ENCODE data around the gene SLCO4A1. TPM values are rescaled to one million over a fixed set of nuclear protein-coding genes. Genes with fewer than 3 reads are reported as not detected.
A peak's percentile ranks its signal among the peaks of the same experiment; 100 is the strongest.

The SLCO4A1 gene
- total RNA-seq, 1 experiment from 2014 or later: 91.6 TPM

DNA sequence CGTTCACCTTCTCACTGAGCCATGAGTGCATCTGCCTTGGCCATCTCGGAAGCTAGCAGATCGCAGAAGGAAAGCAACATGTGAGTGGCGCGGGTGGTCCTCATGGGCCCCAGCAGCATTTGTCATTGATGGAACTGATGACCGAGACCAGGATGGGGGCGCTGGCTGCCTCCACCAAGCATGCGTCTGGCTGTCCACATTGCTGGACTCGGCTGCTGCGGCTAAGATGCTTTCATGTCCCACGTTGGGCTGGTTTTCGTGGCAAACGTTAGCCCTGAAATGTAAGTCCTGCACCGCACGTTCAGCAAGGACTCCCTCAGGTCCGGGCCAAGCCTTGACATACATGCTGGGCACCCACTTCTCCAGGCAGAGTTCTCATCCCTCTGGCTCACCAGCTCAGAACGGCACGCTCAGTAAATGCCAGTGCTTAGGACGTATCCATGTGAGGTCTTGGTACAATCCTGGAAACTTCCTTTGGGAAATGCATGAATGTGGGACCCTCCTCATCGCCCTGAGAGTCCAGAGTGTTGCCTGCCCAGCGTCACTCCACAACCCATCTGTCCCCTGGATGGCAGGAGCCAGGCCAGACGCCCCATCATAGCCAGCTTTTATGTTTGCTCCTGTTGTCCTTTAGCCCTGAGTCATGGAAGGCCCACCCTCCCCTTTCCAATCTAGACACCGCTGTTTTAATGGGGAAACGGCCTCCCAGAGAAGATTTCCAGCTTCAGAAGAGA is 8.4 kb downstream of the SLCO4A1 start:
- no peak for DNase-seq (ENCODE audit: extremely low read depth, low read depth)

DNA sequence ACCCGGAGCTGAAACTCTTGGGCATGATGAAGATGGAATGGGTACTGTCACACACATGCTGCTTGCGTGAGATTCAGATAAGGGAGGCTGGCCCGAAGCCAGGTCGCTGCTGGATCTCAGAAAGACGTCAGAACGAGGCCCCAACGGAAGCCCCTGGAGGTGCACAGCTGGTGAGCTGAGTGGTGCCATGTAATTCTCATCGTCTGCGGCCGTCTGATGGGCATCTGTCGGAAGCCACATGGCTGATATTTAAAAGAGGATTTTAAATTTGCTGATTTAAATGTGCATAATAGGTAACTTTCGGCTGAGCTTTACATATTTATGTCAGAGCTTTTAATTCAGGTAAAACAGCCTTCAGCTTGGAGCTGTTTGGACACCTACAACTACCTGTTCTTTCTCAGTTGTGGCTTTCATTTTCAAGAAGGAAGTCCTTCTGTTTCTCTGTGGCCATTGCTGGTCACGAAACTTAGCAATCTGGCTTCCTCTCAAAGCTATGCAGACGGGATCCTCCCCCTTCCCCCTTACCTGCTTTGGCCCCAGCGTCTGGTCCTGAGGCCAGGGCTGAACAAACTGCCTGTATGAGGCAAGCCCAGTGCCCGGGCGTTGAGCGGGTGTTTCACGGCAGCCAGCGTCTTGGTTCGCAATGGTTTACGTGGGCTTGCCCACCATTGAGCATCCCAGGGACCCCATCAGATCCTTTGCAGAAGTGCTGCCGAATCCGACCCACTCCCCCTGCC is 9.2 kb downstream of the SLCO4A1 start:
- peak; percentile 83 for DNase-seq (ENCODE audit: extremely low read depth, low read depth)

DNA sequence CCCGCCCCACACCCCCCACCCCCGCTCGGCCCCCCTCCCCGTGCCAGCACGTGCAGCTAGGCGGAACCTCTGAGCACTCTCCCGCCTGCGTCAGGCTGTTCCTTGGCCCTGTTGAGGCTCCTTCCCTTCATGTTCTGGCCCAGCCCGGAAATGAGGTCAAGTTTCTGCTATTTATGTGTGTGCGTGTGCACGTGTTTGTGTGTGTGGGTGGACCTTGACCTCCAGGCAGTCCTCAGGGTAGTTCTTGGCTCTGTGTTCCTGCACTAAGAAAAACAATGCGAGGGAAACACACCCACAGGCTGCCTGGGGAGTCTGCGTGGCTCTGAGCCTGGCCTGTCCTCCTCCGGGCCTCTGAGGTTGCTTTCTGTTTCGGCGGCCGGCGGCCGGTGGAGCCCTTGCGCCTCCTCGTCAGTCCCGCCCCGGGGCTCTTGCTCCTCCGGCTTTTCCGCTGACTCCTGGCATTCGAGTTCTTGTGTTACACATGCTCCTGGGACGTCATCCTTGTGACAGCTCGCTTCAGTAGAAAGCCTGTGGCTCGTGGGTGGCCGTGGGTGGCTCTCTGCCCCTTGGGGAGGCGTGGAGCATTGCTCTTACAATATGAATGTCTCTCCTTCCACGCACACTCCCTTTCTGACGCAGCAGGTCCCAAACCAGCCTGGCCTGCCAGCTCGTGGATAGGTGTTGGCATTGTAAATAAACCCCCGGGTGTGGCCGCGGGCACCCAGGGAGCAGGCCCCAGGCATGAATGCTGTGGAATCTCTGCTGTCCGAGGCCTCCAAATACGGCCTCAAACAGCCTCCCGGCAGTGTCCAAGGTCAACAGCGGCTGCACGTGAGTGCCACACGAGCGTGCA is 10.0 kb downstream of the SLCO4A1 start:
- DNase-seq (ENCODE audit: extremely low read depth, low read depth): peak; percentile 94

DNA sequence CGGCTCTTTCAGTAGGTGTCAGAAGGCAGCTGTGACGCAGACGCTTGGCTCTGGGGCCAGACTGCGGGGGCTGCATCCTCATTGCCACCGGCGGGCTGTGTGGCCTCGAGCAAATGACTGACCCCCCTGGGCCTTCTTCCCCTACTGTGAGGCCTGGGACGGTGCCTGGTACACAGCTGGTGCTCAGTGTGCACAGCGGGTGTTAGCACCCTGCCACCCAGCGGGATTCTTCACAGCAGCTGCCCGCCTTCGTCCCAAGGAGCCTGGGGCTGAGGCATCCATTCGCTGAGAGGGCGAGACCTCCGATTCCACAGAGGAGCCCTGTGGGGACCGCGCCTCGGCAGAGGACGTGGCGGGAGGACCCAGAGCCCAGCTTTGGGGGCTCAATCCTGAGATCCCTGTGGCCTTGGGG is 10.6 kb downstream of the SLCO4A1 start:
- no peak for DNase-seq (ENCODE audit: extremely low read depth, low read depth)

DNA sequence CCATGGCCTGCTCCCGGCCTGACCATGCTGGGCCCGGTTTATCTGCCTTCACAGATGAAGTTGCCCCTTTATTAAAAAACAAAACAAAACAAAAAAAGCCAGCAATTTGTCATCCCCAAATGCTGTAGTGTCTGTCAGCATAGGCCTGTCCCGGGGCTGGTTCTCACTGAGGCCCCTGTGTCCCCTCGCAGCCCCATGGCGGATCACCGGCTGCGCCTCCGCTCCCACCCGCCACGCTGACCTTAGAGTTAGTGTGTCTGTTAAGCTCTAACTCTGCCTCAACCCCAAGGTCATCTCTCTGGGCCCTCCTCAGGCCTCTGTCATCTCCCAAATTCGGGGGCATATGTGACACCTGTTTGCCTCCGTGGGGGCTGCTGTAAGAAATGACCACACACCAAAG is 11.1 kb downstream of the SLCO4A1 start:
- DNase-seq (ENCODE audit: extremely low read depth, low read depth): no peak

DNA sequence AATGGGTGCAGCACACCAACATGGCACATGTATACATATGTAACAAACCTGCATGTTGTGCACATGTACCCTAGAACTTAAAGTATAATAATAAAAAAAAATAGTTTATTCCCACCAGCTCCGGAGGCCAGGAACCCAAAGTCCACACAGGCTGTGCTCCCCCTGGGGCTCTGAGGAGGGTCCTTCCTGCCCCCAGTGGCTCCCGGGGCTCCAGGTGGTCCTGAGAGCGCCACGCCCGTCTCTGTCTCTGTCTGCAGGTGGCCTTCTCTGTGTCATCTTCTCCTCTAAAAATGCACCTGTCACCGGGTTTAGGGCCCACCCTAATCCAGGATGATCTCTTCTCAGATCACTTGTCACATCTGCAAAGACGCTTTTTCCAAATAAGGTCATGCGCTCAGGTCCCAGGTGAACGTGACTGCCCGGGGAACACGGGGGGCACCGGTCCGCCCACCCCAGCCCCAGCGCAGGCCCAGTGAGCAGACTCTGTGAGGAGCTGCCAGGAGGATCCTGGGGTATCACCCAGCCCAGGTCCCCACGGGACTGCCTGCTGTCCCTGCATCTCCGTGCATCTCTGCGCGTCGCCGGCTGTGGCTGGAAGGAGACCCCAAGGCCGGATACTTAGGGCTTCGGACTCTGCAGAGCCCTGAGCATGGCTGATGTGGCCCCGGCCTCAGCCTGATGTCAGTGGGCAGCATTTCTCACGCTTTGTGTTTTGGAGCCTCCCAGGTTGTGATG is 11.8 kb downstream of the SLCO4A1 start:
- DNase-seq (ENCODE audit: extremely low read depth, low read depth): no peak

DNA sequence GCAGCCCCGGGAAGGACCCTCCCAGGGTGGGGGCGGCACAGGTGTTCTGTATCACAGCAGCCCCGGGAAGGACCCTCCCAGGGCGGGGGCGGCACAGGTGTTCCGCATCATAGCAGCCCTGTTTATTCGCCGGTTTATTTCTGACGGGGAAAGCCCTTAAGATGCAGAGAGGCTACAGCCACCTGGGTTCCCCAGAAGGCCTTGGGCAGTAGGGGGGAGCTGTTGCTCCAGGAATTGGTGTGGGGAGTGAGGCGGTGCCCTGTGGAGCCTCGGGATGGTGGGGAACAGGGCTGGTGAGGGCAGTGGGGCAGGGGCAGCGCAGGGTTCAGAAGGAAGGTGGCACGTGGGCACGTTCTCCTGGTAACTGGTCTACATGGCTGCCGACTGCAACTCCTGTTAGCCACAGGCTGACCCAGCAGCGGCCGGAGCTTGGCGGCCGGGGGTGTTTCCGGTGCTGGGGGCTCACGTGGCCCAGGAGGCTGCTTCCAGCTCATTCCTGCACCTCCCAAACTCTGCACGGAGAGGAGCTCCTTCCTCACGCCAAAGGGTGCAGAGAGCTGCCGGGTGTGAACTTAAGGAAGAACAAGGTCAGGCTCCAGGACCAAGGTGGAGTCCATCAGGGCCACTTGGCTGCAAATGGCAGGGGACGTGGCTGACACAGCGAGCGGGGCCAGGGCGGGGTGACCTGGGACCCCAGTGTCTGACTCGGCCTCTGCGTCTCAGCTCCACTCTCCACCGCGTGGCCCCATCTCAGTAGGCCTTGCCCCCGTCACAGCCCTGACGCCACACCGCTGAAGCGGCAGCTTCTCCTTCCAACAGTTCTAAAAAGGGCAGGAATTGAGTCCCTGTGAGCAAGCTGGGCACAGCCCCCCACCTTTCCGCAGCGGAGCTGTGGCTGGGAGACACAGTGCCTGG is 13.2 kb downstream of the SLCO4A1 start:
- DNase-seq (ENCODE audit: extremely low read depth, low read depth): no peak

DNA sequence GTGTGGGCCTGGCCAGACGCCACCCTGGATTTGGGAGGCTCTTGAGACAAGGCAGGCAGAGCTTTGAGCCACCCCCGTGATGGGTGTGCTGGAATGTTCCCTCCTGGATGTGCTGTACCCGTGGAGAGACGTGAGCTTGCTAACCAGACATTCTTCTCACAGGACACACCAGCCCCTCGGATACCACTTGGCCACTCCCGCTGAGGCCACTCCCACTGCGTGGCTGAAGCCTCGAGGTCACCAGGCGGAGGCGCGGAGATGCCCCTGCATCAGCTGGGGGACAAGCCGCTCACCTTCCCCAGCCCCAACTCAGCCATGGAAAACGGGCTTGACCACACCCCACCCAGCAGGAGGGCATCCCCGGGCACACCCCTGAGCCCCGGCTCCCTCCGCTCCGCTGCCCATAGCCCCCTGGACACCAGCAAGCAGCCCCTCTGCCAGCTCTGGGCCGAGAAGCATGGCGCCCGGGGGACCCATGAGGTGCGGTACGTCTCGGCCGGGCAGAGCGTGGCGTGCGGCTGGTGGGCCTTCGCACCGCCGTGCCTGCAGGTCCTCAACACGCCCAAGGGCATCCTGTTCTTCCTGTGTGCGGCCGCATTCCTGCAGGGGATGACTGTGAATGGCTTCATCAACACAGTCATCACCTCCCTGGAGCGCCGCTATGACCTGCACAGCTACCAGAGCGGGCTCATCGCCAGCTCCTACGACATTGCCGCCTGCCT is 14.1 kb downstream of the SLCO4A1 start:
- DNase-seq (ENCODE audit: extremely low read depth, low read depth): no peak

DNA sequence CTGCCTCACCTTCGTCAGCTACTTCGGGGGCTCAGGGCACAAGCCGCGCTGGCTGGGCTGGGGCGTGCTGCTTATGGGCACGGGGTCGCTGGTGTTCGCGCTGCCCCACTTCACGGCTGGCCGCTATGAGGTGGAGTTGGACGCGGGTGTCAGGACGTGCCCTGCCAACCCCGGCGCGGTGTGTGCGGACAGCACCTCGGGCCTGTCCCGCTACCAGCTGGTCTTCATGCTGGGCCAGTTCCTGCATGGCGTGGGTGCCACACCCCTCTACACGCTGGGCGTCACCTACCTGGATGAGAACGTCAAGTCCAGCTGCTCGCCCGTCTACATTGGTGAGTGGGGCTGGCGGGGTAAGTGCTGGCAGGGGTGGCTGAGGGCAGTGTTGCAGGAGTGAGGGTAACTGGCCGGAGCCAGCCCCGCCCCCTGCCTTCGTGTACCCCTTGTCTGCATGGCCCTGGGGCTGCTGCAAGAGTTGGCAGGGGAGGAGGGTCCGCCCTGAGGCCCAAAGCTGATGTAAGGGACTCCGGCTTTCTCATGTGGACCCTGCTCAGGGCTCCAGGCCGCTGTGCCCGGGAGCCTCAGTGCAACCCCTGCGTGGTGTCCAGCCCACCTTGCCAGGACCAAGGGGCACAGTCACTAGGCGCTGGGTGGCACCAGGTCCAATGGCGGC is 14.8 kb downstream of the SLCO4A1 start:
- no peak for DNase-seq (ENCODE audit: extremely low read depth, low read depth)

DNA sequence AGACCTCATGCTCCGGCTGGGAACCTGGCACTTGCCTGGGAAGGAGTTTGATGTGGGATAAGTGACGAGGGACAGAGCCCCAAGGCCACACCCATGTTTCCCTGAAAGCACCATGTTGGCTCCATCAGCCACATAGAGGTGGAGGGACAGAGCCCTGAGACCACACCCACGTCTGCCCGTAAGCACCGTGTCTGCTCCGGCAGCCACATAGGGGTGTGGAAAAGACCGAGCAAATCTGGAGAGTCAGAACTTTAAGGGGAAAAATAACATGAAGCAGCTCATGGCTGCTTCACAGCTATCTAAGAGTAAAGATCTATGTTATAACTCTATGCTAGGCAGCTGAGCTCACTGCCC is 15.3 kb downstream of the SLCO4A1 start:
- DNase-seq (ENCODE audit: extremely low read depth, low read depth): no peak

DNA sequence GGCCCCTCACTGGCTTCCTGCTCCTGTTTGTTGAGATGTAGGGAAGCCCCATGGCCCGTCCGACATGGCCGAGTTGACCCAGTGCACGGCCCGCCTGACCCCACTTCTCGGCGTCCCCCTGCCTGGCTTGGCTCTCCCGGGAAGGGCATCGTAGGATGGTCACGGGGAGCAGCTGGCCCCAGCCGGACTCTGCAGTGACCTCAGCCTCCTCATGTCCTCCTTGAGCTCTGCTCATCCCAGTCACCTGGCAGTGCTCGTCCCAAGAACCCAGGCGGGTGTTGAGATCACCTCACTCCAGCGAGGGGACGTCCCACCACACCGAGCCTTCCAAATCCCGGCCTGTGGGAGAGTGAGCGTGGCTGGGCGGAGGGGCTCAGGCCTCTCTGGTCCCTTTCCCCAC is 15.7 kb downstream of the SLCO4A1 start:
- DNase-seq (ENCODE audit: extremely low read depth, low read depth): no peak

DNA sequence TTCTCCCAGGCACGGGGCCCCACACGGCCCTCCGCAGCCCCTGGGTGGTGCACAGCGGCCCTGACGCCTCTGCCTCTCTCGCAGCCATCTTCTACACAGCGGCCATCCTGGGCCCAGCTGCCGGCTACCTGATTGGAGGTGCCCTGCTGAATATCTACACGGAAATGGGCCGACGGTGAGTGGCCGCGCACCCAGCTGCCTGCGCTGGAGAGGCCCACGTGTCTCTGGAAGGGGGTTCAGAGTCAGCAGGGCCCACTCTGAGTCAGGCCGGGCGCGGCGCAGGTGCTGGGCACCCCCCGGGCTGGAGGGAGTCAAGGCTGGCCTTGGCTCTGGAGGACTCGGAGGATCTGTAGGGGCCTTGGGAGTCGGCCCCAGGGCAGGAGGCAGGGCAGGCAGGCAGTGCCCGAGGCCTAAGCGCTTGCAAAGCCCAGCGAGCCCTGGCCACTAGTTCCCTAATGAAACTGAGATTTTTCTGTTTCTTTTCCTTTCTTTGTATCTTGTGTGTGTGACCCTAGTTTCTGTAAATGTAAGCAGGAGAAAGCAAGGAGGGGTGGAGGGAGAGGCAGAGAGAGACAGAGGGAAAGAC is 16.4 kb downstream of the SLCO4A1 start:
- DNase-seq (ENCODE audit: extremely low read depth, low read depth): no peak

DNA sequence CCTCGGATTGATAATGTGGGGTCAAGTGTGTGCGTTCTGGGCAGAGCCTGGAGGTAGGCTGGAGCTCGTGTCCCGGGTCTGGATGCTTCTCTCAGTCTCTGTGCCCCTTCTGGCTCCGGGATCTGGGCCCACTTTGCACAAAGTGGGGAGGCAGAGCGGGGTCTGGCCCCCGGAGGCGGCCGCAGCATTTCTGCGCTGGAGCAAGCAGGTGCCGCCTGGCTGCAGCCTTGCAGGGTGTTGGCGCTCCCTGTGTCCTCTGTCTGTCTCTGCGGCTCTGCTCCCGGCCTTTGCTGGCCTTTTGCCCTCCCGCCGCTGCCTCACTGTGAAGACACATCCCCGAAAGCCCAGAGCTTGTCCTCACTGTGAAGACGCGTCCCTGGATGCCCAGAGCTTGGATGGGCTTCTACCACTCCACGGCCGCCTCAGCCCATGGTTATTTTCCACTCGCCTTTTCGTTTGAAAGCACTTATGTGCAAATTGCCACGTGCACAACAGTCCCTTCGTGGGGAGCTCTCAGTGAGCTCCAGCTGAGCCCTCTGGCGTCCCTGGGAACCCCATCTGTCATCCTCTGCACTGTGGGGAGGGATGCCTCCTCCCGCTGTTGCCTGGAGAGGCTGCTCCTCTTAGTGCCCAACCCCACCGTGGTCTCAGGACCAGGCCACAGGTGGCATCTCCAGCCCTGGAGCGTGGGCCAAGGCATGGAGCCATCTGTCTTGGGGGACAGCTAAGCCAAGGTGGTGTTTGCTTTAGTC is 17.4 kb downstream of the SLCO4A1 start:
- no peak for DNase-seq (ENCODE audit: extremely low read depth, low read depth)

DNA sequence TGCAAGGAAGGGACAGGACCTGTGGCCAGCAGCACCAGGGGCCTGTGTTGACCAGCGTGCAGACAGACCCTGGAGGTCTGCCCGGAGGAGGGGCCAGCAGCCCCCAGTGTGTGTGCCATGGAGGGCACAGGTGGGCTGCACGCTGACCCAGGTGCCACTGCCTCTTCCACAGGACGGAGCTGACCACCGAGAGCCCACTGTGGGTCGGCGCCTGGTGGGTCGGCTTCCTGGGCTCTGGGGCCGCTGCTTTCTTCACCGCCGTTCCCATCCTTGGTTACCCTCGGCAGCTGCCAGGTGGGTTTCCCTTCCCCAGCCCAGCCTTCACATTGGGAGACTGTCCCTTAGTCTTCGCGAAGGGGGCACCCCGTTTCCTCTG is 17.9 kb downstream of the SLCO4A1 start:
- DNase-seq (ENCODE audit: extremely low read depth, low read depth): no peak

DNA sequence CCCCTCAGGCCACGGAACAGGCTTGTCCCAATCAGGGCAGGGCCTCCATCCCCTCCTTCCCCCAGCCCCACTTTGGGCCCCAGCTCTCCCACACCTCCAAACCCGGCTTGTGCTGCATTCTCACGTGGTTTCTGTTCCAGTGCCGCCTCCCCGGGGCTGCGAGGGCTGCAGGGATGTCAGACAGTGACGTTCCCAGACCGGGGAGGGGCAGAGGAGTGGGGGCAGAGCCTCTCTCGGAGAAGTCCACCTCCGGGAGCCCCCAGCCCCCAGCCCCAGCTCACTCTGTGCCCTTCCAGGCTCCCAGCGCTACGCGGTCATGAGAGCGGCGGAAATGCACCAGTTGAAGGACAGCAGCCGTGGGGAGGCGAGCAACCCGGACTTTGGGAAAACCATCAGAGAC is 18.5 kb downstream of the SLCO4A1 start:
- DNase-seq (ENCODE audit: extremely low read depth, low read depth): no peak

DNA sequence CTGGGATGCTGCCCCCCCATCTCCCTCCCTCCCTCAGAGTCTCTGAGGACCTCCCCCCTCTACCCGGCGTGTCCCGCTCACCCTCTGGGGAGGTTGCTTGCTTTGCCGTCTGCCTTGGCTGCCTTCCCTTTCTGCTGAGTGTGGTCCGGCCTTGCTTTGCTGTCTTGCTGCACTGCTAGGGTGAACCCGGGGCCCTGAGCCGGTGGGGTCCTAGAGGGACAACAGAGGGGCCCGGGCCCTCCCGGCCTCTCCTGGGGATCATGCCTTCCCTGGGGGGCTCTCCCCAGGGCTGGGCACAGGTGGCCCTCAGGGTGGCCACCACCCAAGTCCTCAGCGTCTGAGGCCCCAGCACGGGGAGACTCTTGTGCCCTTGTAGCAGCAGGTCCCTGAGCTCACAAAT is 19.3 kb downstream of the SLCO4A1 start:
- no peak for DNase-seq (ENCODE audit: extremely low read depth, low read depth)

DNA sequence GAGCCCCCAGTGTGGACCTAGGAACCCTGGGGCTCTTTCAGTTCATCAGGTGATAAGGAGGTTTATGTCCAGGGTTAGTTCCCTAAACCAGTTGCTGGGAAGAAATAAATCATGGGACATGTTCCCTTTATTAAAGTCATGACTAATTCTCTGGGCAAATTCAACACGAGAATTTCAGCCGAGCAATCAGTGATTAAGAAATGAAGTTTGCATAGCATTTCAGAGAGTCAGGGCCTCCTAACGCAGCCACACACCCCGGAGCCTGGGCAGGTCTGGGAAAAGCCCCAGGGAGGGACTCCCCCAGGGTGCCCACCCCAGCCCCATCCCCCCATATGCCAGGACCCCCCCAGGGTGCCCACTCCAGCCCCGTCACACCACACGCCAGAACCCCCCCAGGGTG is 20.1 kb downstream of the SLCO4A1 start:
- no peak for DNase-seq (ENCODE audit: extremely low read depth, low read depth)
